ACC112 (cell line): ENCODE measurements around the gene IL19.
"Not testable (repeated sequence)": the region's sequence is repeated elsewhere in the genome, so short reads cannot be mapped to it uniquely, and the experiment has no call there.

Source experiments
- H2AFZ ChIP-seq: fragments of 200-600 bp; sonication (generic); one replicate; pipeline ENCODE4 v1.6.0; 2017; ENCODE audit warnings: antibody characterized with exemption, low read length; ENCODE audit not compliant: unreplicated experiment
- H3K27ac ChIP-seq: fragments of 200-600 bp; sonication (generic); 2 replicates; pipeline ENCODE4 v1.5.1; 2014; ENCODE audit warnings: low read depth, mild to moderate bottlenecking, antibody characterized with exemption, low read length, moderate library complexity
- H3K27me3 ChIP-seq: fragments of 200-600 bp; sonication (generic); 2 replicates; pipeline ENCODE4 v1.6.1; 2014; ENCODE audit warnings: mild to moderate bottlenecking, antibody characterized with exemption, low read length, moderate library complexity, mixed read lengths; ENCODE audit not compliant: insufficient read depth
- H3K36me3 ChIP-seq: fragments of 200-600 bp; sonication (generic); 2 replicates; pipeline ENCODE4 v1.6.1; 2016; ENCODE audit warnings: mild to moderate bottlenecking, antibody characterized with exemption, low read length, moderate library complexity, mixed read lengths; ENCODE audit not compliant: insufficient read depth
- H3K4me1 ChIP-seq: fragments of 200-600 bp; sonication (generic); one replicate; pipeline ENCODE4 v1.6.1; 2016; ENCODE audit warnings: low read length, mixed read lengths; ENCODE audit not compliant: insufficient read depth, unreplicated experiment, control insufficient read depth
- H3K4me3 ChIP-seq: fragments of 200-600 bp; sonication (generic); 2 replicates; pipeline ENCODE4 v1.5.1; 2014; ENCODE audit warnings: mild to moderate bottlenecking, low read depth, low read length
- H3K79me2 ChIP-seq: fragments of 200-600 bp; sonication (generic); one replicate; pipeline ENCODE4 v1.6.0; 2016; ENCODE audit warnings: low read length; ENCODE audit not compliant: control insufficient read depth, unreplicated experiment, insufficient read depth

The IL19 gene

DNA sequence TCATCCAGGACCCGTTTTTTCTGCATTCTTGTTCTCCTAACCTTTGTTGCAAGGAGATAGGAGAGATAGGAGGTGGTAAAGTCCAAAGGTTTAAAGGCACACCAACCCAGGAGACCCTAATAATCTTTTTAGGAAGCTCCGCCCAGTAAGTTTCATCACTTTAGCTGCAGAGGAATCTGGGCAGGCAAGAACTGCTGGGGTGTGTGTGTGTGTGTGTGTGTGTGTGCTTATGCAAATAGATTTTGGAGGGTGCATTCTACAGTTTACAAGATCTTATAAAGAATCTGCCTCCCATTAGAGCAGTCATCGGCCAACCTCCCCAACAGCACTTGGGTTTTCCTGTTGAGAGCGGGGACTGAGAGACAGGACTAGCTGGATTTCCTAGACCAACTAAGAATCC is 5.7 kb downstream of the IL19 start:
- Histone ChIP-seq H3K4me1 (no peaks in the 10 kb centered on the region), H3K27ac (no peak overlapping the region), H3K79me2 (no peaks in the 10 kb centered on the region), H3K4me3 (no peak overlapping the region), H3K27me3 (peaks cover 57% of the 10 kb centered on the region), H2AFZ (no peak overlapping the region), H3K36me3 (no peaks in the 10 kb centered on the region)

- Histone ChIP-seq H3K27ac (no peak overlapping the region), H3K4me1 (no peaks in the 10 kb centered on the region), H3K79me2 (no peaks in the 10 kb centered on the region), H3K4me3 (no peak overlapping the region), H2AFZ (no peak overlapping the region), H3K27me3 (peaks cover 39% of the 10 kb centered on the region), H3K36me3 (no peaks in the 10 kb centered on the region)
Measured at GRCh38 chr1:206778031-206778430, 7.5 kb downstream of the IL19 start.

DNA sequence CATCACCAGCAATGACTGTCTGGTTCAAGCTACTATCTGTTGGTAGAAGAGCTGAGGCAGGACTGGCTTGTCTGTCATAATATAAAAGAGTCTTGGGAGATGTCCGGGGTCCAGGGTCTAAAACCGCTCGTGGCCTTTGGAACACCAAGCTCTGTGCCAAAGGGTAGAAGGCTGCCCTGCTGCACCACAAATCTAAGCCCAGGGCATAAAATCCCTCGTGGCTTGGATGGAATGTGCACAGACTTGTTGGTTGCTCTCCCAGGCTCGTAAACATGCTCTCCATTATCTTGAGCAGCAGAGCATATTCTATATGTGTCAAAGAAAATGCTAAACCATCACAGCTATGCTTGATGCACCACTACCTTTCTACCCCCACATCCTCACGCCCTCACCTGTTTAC is 8.3 kb downstream of the IL19 start:
- H2AFZ ChIP-seq, H3K36me3 ChIP-seq, H3K4me3 ChIP-seq, H3K4me1 ChIP-seq, H3K27ac ChIP-seq, H3K79me2 ChIP-seq: not testable (repeated sequence)
- H3K27me3 ChIP-seq, result peaks cover 32% of the 10 kb centered on the region

GRCh38 chr1:206779638-206780037 is 9.1 kb downstream of the IL19 start:
- no peak overlapping the region for H2AFZ ChIP-seq

DNA sequence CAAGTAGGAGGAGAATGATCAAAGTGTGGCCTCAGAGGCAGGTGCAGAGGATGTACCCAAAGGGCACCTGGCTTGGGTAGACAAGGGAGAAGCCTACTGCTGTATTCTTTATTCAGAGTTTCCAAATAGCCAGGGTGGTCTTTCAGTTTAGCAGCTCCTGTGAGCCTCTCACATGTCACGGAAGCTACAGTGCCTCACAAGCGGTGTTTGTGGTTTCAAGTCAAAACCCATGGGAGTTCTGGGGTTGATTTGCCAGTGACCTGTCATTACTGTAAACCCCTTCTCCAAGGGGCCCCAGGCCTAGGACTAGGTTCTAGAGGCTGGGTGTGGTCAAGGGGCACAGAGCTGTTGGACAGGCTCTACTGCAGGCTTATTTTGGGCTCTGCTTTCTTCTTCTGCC is 11.9 kb downstream of the IL19 start:
- Histone ChIP-seq H3K79me2 (no peaks in the 10 kb centered on the region), H3K4me1 (no peaks in the 10 kb centered on the region), H3K36me3 (no peaks in the 10 kb centered on the region), H3K4me3 (no peak overlapping the region), H2AFZ (no peak overlapping the region), H3K27me3 (peaks cover 38% of the 10 kb centered on the region), H3K27ac (no peak overlapping the region)

More at GRCh38 chr1:206779638-206780037, 9.1 kb downstream of the IL19 start:
- Histone ChIP-seq H3K4me3 (no peak overlapping the region), H3K36me3 (no peaks in the 10 kb centered on the region), H3K27me3 (peaks cover 25% of the 10 kb centered on the region), H3K27ac (no peak overlapping the region), H3K79me2 (no peaks in the 10 kb centered on the region), H3K4me1 (no peaks in the 10 kb centered on the region)

- Histone ChIP-seq H3K27ac (no peak overlapping the region), H3K36me3 (no peaks in the 10 kb centered on the region), H3K4me3 (no peak overlapping the region), H2AFZ (no peak overlapping the region), H3K27me3 (peaks cover 37% of the 10 kb centered on the region; the same call in 1 of the 2 replicates), H3K4me1 (no peaks in the 10 kb centered on the region), H3K79me2 (no peaks in the 10 kb centered on the region)
Measured at GRCh38 chr1:206783506-206783905, 12.9 kb downstream of the IL19 start.

DNA sequence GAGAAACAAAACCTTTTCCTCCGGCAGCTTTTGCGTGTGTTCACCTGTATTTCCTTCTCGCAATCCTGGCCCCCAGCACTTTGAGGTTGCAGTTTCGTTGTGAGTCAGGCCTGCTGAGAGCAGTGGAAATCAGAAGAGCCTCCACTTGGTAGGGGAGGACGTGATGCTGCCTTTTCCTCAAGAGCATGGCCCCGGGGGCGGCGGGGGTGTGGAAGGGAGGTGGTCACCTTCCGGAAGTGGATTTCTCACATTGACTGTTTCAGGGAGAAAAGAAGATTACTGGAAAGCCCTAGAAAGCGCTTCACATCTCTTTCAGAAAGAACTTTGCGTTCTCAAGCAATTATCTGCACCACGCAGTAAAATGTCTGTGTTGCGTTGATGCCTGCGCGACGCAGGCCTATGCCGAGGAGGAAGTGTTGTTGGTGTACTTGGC is 13.9 kb downstream of the IL19 start:
- no peak overlapping the region for H3K4me3 ChIP-seq

GRCh38 chr1:206785182-206785765 is 14.7 kb downstream of the IL19 start:
- no peaks in the 10 kb centered on the region for H3K4me1 ChIP-seq
- H2AFZ ChIP-seq, result no peak overlapping the region

More for the DNA sequence above, 13.9 kb downstream of the IL19 start:
- H3K27ac ChIP-seq, result no peak overlapping the region
- H3K4me1 ChIP-seq, result no peaks in the 10 kb centered on the region
- no peaks in the 10 kb centered on the region for H3K79me2 ChIP-seq
- H3K36me3 ChIP-seq, result no peaks in the 10 kb centered on the region
- peaks cover 33% of the 10 kb centered on the region; the same call in 1 of the 2 replicates for H3K27me3 ChIP-seq
- no peak overlapping the region for H2AFZ ChIP-seq

GRCh38 chr1:206786212-206786886 is 15.8 kb downstream of the IL19 start:
- Histone ChIP-seq H3K4me3 (no peak overlapping the region), H3K27me3 (peaks cover 33% of the 10 kb centered on the region; the same call in 1 of the 2 replicates), H3K79me2 (no peaks in the 10 kb centered on the region), H3K27ac (no peak overlapping the region), H2AFZ (no peak overlapping the region), H3K36me3 (no peaks in the 10 kb centered on the region), H3K4me1 (no peaks in the 10 kb centered on the region)

More at GRCh38 chr1:206785182-206785765, 14.7 kb downstream of the IL19 start:
- no peaks in the 10 kb centered on the region for H3K79me2 ChIP-seq
- H3K36me3 ChIP-seq, result no peaks in the 10 kb centered on the region
- peaks cover 33% of the 10 kb centered on the region; the same call in 1 of the 2 replicates for H3K27me3 ChIP-seq
- no peak overlapping the region for H3K4me3 ChIP-seq
- H3K27ac ChIP-seq, result no peak overlapping the region

GRCh38 chr1:206787891-206788290 is 17.3 kb downstream of the IL19 start:
- H3K27ac ChIP-seq, result no peak overlapping the region
- no peaks in the 10 kb centered on the region for H3K79me2 ChIP-seq
- no peak overlapping the region for H2AFZ ChIP-seq
- H3K4me3 ChIP-seq, result no peak overlapping the region
- H3K27me3 ChIP-seq, result peaks cover 33% of the 10 kb centered on the region; the same call in 1 of the 2 replicates
- H3K36me3 ChIP-seq, result no peaks in the 10 kb centered on the region
- peaks cover 9% of the 10 kb centered on the region for H3K4me1 ChIP-seq

DNA sequence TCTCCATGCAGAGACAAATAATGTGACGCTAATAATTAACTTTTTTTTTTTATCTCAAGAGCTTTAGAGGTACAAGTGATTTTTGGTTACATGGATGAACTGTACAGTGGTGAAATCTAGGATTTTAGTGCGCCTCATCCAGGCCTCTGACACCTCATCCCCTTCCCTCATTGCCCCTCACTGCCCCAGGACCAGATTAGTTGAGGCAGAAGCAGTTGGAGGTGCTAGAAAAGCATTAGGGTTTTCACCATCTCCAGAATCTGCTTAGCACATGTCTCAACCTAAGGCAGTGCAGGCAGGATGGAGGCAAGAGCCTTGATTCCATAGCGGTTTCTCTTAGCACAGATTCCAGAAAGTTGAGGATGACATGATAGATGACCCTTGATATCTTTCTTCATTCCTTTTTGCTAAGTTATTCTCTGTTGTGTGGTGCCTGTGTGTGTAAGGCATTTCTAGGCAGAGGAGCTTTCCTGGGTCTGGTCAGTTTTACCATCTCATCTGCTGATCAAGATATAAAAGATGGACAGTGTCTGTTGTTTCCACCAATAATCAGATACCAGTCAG is 18.0 kb downstream of the IL19 start:
- H3K27me3 ChIP-seq, result peaks cover 33% of the 10 kb centered on the region; the same call in 1 of the 2 replicates
- no peak overlapping the region for H3K27ac ChIP-seq

More for the DNA sequence above, 18.0 kb downstream of the IL19 start:
- no peaks in the 10 kb centered on the region for H3K36me3 ChIP-seq
- H3K79me2 ChIP-seq, result no peaks in the 10 kb centered on the region
- H3K4me1 ChIP-seq, result peaks cover 9% of the 10 kb centered on the region
- no peak overlapping the region for H2AFZ ChIP-seq
- no peak overlapping the region for H3K4me3 ChIP-seq
